H9 (cell line): Measurements from ENCODE around the gene CDKL1. TPM values are rescaled to one million over a fixed set of nuclear protein-coding genes. Genes with fewer than 3 reads are reported as not detected.

Experiments used
- DNase-seq: peaks from one replicate; pipeline ENCODE4 v3.0.0-alpha.2; 2017
- H2AFZ ChIP-seq: one replicate; pipeline ENCODE4 v1.6.1; 2013; ENCODE audit warnings: mild to moderate bottlenecking, low read length, control low read depth, moderate library complexity
- H2AK5ac ChIP-seq: 2 replicates; pipeline ENCODE4 v1.6.1; 2013; ENCODE audit warnings: low read length, control low read depth, mixed read lengths; ENCODE audit not compliant: insufficient read length
- H2BK120ac ChIP-seq: one replicate; pipeline ENCODE4 v1.6.1; 2013; ENCODE audit warnings: low read depth, mild to moderate bottlenecking, low read length, control low read depth, inconsistent platforms; ENCODE audit not compliant: poor library complexity, severe bottlenecking
- H2BK12ac ChIP-seq: 2 replicates; pipeline ENCODE4 v1.6.1; 2013; ENCODE audit warnings: low read length, control low read depth, mixed read lengths, low read depth; ENCODE audit not compliant: insufficient read length
- H2BK15ac ChIP-seq: 2 replicates; pipeline ENCODE4 v1.6.1; 2013; ENCODE audit warnings: low read depth, low read length, control low read depth
- H2BK20ac ChIP-seq: one replicate; pipeline ENCODE4 v1.6.1; 2013; ENCODE audit warnings: low read depth, mild to moderate bottlenecking, low read length, control low read depth, inconsistent platforms; ENCODE audit not compliant: poor library complexity, severe bottlenecking
- H2BK5ac ChIP-seq: 2 replicates; pipeline ENCODE4 v1.6.1; 2013; ENCODE audit warnings: low read length, control low read depth, mixed read lengths; ENCODE audit not compliant: insufficient read length
- H3K14ac ChIP-seq: 2 replicates; pipeline ENCODE4 v1.6.1; 2013; ENCODE audit warnings: low read length, control low read depth; ENCODE audit not compliant: insufficient read depth
- H3K18ac ChIP-seq: 2 replicates; pipeline ENCODE4 v1.6.1; 2013; ENCODE audit warnings: low read depth, mild to moderate bottlenecking, mixed read lengths, low read length, control low read depth; ENCODE audit not compliant: insufficient read length
- H3K23ac ChIP-seq: 2 replicates; pipeline ENCODE4 v1.6.1; 2013; ENCODE audit warnings: low read length, control low read depth, mixed read lengths, low read depth; ENCODE audit not compliant: insufficient read length
- H3K23me2 ChIP-seq: 2 replicates; pipeline ENCODE4 v1.6.1; 2013; ENCODE audit warnings: low read depth, mild to moderate bottlenecking, mixed read lengths, low read length, control low read depth; ENCODE audit not compliant: insufficient read length, poor library complexity, severe bottlenecking
- H3K27ac ChIP-seq: 2 replicates; pipeline ENCODE4 v1.5.1; 2013; ENCODE audit warnings: low read length, control low read depth, mixed read lengths, low read depth; ENCODE audit not compliant: insufficient read length
- H3K27me3 ChIP-seq: 2 replicates; pipeline ENCODE4 v1.6.1; 2013; ENCODE audit warnings: low read length, control low read depth, inconsistent platforms; ENCODE audit not compliant: insufficient read depth
- H3K4ac ChIP-seq: 2 replicates; pipeline ENCODE4 v1.6.1; 2013; ENCODE audit warnings: low read depth, mild to moderate bottlenecking, control low read depth, inconsistent platforms, low read length, moderate library complexity
- H3K4me1 ChIP-seq: 2 replicates; pipeline ENCODE4 v1.6.1; 2013; ENCODE audit warnings: low read length, control low read depth, inconsistent platforms; ENCODE audit not compliant: insufficient read depth
- H3K4me2 ChIP-seq: 2 replicates; pipeline ENCODE4 v1.6.1; 2013; ENCODE audit warnings: low read length, control low read depth, mixed read lengths; ENCODE audit not compliant: insufficient read length, insufficient read depth
- H3K56ac ChIP-seq: 2 replicates; pipeline ENCODE4 v1.6.1; 2013; ENCODE audit warnings: low read depth, mild to moderate bottlenecking, mixed read lengths, low read length, control low read depth; ENCODE audit not compliant: insufficient read length
- H3K79me1 ChIP-seq: 2 replicates; pipeline ENCODE4 v1.6.1; 2013; ENCODE audit warnings: low read depth, mild to moderate bottlenecking, moderate library complexity, low read length, control low read depth, inconsistent platforms; ENCODE audit not compliant: insufficient read depth, poor library complexity, severe bottlenecking
- H3K79me2 ChIP-seq: 2 replicates; pipeline ENCODE4 v1.6.1; 2013; ENCODE audit warnings: low read length, control low read depth, inconsistent platforms; ENCODE audit not compliant: insufficient read depth
- H3K9ac ChIP-seq: 2 replicates; pipeline ENCODE4 v1.6.1; 2013; ENCODE audit warnings: low read length, control low read depth, mixed read lengths; ENCODE audit not compliant: insufficient read length; ENCODE audit errors: extremely low read depth
- H3K9me3 ChIP-seq: one replicate; pipeline ENCODE4 v1.6.1; 2013; ENCODE audit warnings: low read depth, low read length, inconsistent platforms; ENCODE audit not compliant: control insufficient read depth
- H3T11ph ChIP-seq: one replicate; pipeline ENCODE4 v1.6.1; 2013; ENCODE audit warnings: mild to moderate bottlenecking, low read length, control low read depth, inconsistent platforms
- H4K20me1 ChIP-seq: one replicate; pipeline ENCODE4 v1.6.1; 2013; ENCODE audit not compliant: control insufficient read depth, insufficient read length, insufficient read depth
- H4K5ac ChIP-seq: 2 replicates; pipeline ENCODE4 v1.6.1; 2013; ENCODE audit warnings: low read depth, mild to moderate bottlenecking, mixed read lengths, low read length, control low read depth; ENCODE audit not compliant: insufficient read length
- H4K8ac ChIP-seq: replicated peaks from 2 replicates; pipeline ENCODE4 v1.6.1; 2013; ENCODE audit warnings: low read length, control low read depth, mixed read lengths, low read depth; ENCODE audit not compliant: insufficient read length
- H4K91ac ChIP-seq: 2 replicates; pipeline ENCODE4 v1.6.1; 2013; ENCODE audit warnings: low read depth, mild to moderate bottlenecking, moderate library complexity, mixed read lengths, low read length, control low read depth; ENCODE audit not compliant: insufficient read length
- H3K27ac Mint-ChIP-seq, 3 experiments: 2 replicates in 2 of 3; 3 replicates in 1 of 3; pipeline ENCODE4 v1.8.0; 2020 to 2021; ENCODE audit warnings: mixed read lengths in 3 of 3, mild to moderate bottlenecking in 1 of 3, moderate library complexity in 1 of 3
- H3K27me3 Mint-ChIP-seq: 2 replicates; pipeline ENCODE4 v1.8.0; 2021; ENCODE audit warnings: low read depth, mild to moderate bottlenecking, moderate library complexity, mixed read lengths
- H3K36me3 Mint-ChIP-seq, 3 experiments: 2 replicates in 2 of 3; 3 replicates in 1 of 3; pipeline ENCODE4 v1.8.0; 2020 to 2021; ENCODE audit warnings: low read depth in 3 of 3, mixed read lengths in 3 of 3; ENCODE audit not compliant: insufficient read depth in 1 of 3
- H3K4me1 Mint-ChIP-seq, 2 experiments: 2 replicates each; pipeline ENCODE4 v1.8.0; 2020; ENCODE audit warnings: mixed read lengths in 2 of 2
- H3K4me3 Mint-ChIP-seq, 2 experiments: 2 replicates in 1 of 2; 3 replicates in 1 of 2; pipeline ENCODE4 v1.8.0; 2020 to 2021; ENCODE audit warnings: mild to moderate bottlenecking in 2 of 2, mixed read lengths in 2 of 2, moderate library complexity in 1 of 2
- H3K9me3 Mint-ChIP-seq, 2 experiments: 2 replicates in 1 of 2; 3 replicates in 1 of 2; pipeline ENCODE4 v1.8.0; 2020; ENCODE audit warnings: mild to moderate bottlenecking in 2 of 2, mixed read lengths in 2 of 2, moderate library complexity in 1 of 2
- WGBS: extraction: QIAGEN DNeasy Blood & Tissue Kit; methylation state at CpG from one replicate; pipeline ENCODE4 v1.1.7; 2013; ENCODE audit warnings: missing lambda C conversion rate, low lambda C conversion rate, mixed read lengths; ENCODE audit not compliant: insufficient read length; ENCODE audit errors: extremely low coverage; 5-methylcytosine and 5-hydroxymethylcytosine counted together
- total RNA-seq: library from RNA; stranded (reverse); gene quantifications from 2 replicates; pipeline ENCODE4 v1.2.1, GENCODE V29; 2021
- TF ChIP-seq, protein P1 (sequence below): fragments of 200-600 bp; sonication (generic); conservative IDR thresholded peaks from 3 replicates; pipeline ENCODE4 v1.8.0; 2021; ENCODE audit warnings: antibody characterized with exemption, mild to moderate bottlenecking

CDKL1 gene
- total RNA-seq, 1 experiment from 2014 or later, result 0.72 TPM

DNA sequence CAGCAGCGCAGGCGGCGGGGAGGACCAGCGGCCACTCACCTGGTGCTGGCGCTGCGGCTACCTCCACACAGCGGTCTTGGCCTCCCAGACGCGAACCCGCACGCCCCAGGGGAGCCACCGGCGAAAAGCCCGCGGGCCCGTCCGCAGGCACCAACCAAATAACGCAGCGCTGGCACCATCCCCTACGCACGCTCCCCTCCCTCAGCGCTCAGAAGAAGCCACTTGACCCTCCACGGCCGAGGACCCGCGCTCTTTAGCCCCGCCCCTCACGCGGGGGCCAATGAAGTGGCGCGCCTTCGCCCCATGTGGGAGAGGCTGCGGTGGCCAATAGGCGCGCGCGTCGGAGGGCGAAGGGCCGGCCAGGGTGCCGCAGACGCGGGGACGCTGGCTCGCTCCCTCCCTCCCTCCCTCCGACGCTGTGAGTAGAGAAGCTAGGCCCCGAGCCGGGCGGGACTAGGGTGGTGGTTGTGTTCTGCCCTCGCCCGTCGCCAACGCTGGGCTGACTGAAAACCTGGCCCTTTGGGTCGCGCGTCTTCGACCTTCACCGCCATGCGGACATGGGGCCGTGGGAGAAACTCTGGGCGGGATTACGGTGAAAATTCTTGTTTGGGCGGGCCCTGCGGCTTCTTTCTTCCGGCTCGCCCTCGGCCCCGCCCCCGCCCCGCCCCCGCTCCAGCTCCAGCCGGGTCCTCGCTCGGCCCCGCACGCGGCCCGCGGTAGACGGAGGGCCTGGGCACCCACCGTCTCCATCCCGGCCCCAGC, 84.5 kb downstream of the CDKL1 start, which contains the start of the genes DMAC2L and L2HGDH:
TSS of gene DMAC2L (plus strand) at position 353 of the 762 bp plus-strand sequence. CDS start 9,164 bp downstream, outside the sequence.
TSS of gene L2HGDH (minus strand) at position 258 of the 762 bp plus-strand sequence. CDS start at position 179, 79 bp downstream.
- H3K4me1 Mint-ChIP-seq, result peaks cover 10 to 24% of the 10 kb centered on the region in 2 experiments
- H3K79me2 ChIP-seq, result peaks cover 10% of the 10 kb centered on the region; the same call in 1 of the 2 replicates
- H3T11ph ChIP-seq, result no peak within 1 kb of the TSS

More for the DNA sequence above, 84.5 kb downstream of the CDKL1 start, which contains the start of the genes DMAC2L and L2HGDH:
- H3K4me2 ChIP-seq, result peak within 1 kb of the TSS; percentile 90
- H4K5ac ChIP-seq, result no peak within 1 kb of the TSS
- H2BK15ac ChIP-seq, result no peak within 1 kb of the TSS
- H4K20me1 ChIP-seq, result no peaks in the 10 kb centered on the region
- Mint-ChIP-seq H3K4me3 (peak within 1 kb of the TSS; percentile 88 to 94), H3K9me3 (peaks cover 13 to 20% of the 10 kb centered on the region in 2 experiments), H3K36me3 (peaks cover 29 to 41% (median 33%) of the 10 kb centered on the region in 3 experiments), H3K27ac (peak within 1 kb of the TSS; percentile 93 to 99 (median 99)), H3K27me3 (no peaks in the 10 kb centered on the region; the same call in 1 of the 2 replicates)
- H3K27me3 ChIP-seq, result no peaks in the 10 kb centered on the region
- H3K23me2 ChIP-seq, result peaks cover 9% of the 10 kb centered on the region
- no peak within 1 kb of the TSS; the same call in 1 of the 2 replicates for H3K4ac ChIP-seq
- H3K9me3 ChIP-seq, result no peaks in the 10 kb centered on the region
- peak within 1 kb of the TSS; percentile 68 for H3K9ac ChIP-seq
- peak within 1 kb of the TSS; percentile 91 for H3K14ac ChIP-seq
- H4K91ac ChIP-seq, result no peak within 1 kb of the TSS
- no peak within 1 kb of the TSS for H2AFZ ChIP-seq
- DNase-seq, result peak; percentile 97
- no peak within 1 kb of the TSS for H2BK12ac ChIP-seq
- no peak within 1 kb of the TSS for H2BK5ac ChIP-seq
- no peaks in the 10 kb centered on the region for H3K4me1 ChIP-seq
- H2AK5ac ChIP-seq, result no peak within 1 kb of the TSS
- no CpG with 5 or more reads among the region's 83 CpGs for WGBS
- H3K23ac ChIP-seq, result no peak within 1 kb of the TSS
- no peak within 1 kb of the TSS for H2BK120ac ChIP-seq
- no peak within 1 kb of the TSS for H3K56ac ChIP-seq
- no peaks in the 10 kb centered on the region for H3K79me1 ChIP-seq
- H3K18ac ChIP-seq, result peak within 1 kb of the TSS; percentile 92
- TF ChIP-seq, protein P1, sequence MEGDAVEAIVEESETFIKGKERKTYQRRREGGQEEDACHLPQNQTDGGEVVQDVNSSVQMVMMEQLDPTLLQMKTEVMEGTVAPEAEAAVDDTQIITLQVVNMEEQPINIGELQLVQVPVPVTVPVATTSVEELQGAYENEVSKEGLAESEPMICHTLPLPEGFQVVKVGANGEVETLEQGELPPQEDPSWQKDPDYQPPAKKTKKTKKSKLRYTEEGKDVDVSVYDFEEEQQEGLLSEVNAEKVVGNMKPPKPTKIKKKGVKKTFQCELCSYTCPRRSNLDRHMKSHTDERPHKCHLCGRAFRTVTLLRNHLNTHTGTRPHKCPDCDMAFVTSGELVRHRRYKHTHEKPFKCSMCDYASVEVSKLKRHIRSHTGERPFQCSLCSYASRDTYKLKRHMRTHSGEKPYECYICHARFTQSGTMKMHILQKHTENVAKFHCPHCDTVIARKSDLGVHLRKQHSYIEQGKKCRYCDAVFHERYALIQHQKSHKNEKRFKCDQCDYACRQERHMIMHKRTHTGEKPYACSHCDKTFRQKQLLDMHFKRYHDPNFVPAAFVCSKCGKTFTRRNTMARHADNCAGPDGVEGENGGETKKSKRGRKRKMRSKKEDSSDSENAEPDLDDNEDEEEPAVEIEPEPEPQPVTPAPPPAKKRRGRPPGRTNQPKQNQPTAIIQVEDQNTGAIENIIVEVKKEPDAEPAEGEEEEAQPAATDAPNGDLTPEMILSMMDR, result peak; percentile 22; the same call in 1 of the 3 replicates
- H4K8ac ChIP-seq, result no peak within 1 kb of the TSS
- H3K27ac ChIP-seq, result no peak within 1 kb of the TSS
- H2BK20ac ChIP-seq, result no peak within 1 kb of the TSS
